NCI-H510A treated with DMSO at 0.1 percent for 48 hours (cell line): Measurements from ENCODE around the gene SUCLG2.
"Not testable (repeated sequence)": the region's sequence is repeated elsewhere in the genome, so short reads cannot be mapped to it uniquely, and the experiment has no call there.

ENCODE experiments used
- DNase-seq: peaks from one replicate; lab custom pipeline; 2025; lab: John Stamatoyannopoulos, UW

The SUCLG2 gene

GRCh38 chr3:67561266-67561665 is 93.1 kb downstream of the SUCLG2 start:
- DNase-seq = no peak

GRCh38 chr3:67559029-67559605 is 95.3 kb downstream of the SUCLG2 start:
- DNase-seq = no peak

- DNase-seq = no peak
These were observed 96.0 kb downstream of the SUCLG2 start for GRCh38 chr3:67558426-67558825.

- DNase-seq = no peak
These were observed 96.5 kb downstream of the SUCLG2 start for GRCh38 chr3:67557848-67558355.

- no peak for DNase-seq
These were observed 102.9 kb downstream of the SUCLG2 start for GRCh38 chr3:67551361-67552016.

- no peak for DNase-seq
These were observed 103.9 kb downstream of the SUCLG2 start for GRCh38 chr3:67550541-67550940.

GRCh38 chr3:67542502-67543250 is 111.7 kb downstream of the SUCLG2 start:
- DNase-seq = not testable (repeated sequence)

- DNase-seq = no peak
These were observed 114.1 kb downstream of the SUCLG2 start for GRCh38 chr3:67540198-67540894.

GRCh38 chr3:67537203-67537602 is 117.2 kb downstream of the SUCLG2 start:
- not testable (repeated sequence) for DNase-seq

GRCh38 chr3:67535006-67535405 is 119.4 kb downstream of the SUCLG2 start:
- DNase-seq = no peak

GRCh38 chr3:67534594-67534993 is 119.8 kb downstream of the SUCLG2 start:
- DNase-seq = no peak

- DNase-seq = no peak
These were observed 123.0 kb downstream of the SUCLG2 start for GRCh38 chr3:67531181-67532101.

- DNase-seq = no peak
These were observed 124.5 kb downstream of the SUCLG2 start for GRCh38 chr3:67529915-67530314.

GRCh38 chr3:67529337-67529736 is 125.1 kb downstream of the SUCLG2 start:
- no peak for DNase-seq

- DNase-seq = no peak
These were observed 128.2 kb downstream of the SUCLG2 start for GRCh38 chr3:67526246-67526645.

- no peak for DNase-seq
These were observed 130.4 kb downstream of the SUCLG2 start for GRCh38 chr3:67524046-67524445.

GRCh38 chr3:67522081-67522480 is 132.3 kb downstream of the SUCLG2 start:
- no peak for DNase-seq

GRCh38 chr3:67521053-67521646 is 133.3 kb downstream of the SUCLG2 start:
- no peak for DNase-seq

GRCh38 chr3:67518236-67518635 is 136.2 kb downstream of the SUCLG2 start:
- DNase-seq = no peak

GRCh38 chr3:67517781-67518180 is 136.6 kb downstream of the SUCLG2 start:
- no peak for DNase-seq

GRCh38 chr3:67516496-67516895 is 137.9 kb downstream of the SUCLG2 start:
- DNase-seq = no peak
